ENCODE measurements around the gene COL4A3. TPM values are rescaled to one million over a fixed set of nuclear protein-coding genes. Genes with fewer than 3 reads are reported as not detected.

Gene COL4A3
- total RNA-seq, 1 experiment from 2014 or later = 0.12 TPM

DNA sequence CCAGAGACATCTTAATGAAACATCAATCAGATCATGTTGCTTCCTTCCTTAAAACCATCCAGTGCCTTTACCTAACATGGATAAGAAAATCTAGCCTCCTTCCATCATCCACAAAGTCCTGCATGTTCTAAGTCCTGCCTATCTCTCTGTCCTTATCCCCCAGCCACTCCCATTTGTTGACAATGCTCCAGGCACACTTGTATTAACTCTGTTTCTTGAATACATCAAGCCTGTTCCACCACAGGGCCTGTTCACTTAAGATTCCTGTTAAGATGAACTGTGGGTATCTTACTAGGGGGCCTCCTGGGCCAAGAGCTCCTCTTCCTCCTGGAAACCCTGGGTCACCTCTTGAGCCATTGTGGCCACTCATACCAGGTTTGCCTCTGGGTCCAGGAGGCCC lies 46.1 kb upstream of the COL4A3 start:
- no peak for DNase-seq (ENCODE audit: unreplicated experiment)
- no peak overlapping the region for H3K4me3 Mint-ChIP-seq (ENCODE audit: unreplicated experiment)
- CTCF ChIA-PET = interaction anchor here (0.5 kb wide), 1 partner anchor 1640 kb away, joined by 3 read pairs; no protein-coding TSS in a partner anchor
- peaks cover 12% of the 10 kb centered on the region for H3K27me3 Mint-ChIP-seq (ENCODE audit: insufficient read depth, unreplicated experiment)
- H3K27ac Mint-ChIP-seq (ENCODE audit: low read depth, unreplicated experiment) = no peak overlapping the region
- H3K4me1 Mint-ChIP-seq (ENCODE audit: insufficient read depth, unreplicated experiment) = no peaks in the 10 kb centered on the region
- intact Hi-C loops (cut with micrococcal nuclease) = no loop called here
- POLR2A ChIA-PET = no interaction called here
- BruUV-seq (replicated peaks) = no TSS peak
- TF ChIP-seq, protein P1, sequence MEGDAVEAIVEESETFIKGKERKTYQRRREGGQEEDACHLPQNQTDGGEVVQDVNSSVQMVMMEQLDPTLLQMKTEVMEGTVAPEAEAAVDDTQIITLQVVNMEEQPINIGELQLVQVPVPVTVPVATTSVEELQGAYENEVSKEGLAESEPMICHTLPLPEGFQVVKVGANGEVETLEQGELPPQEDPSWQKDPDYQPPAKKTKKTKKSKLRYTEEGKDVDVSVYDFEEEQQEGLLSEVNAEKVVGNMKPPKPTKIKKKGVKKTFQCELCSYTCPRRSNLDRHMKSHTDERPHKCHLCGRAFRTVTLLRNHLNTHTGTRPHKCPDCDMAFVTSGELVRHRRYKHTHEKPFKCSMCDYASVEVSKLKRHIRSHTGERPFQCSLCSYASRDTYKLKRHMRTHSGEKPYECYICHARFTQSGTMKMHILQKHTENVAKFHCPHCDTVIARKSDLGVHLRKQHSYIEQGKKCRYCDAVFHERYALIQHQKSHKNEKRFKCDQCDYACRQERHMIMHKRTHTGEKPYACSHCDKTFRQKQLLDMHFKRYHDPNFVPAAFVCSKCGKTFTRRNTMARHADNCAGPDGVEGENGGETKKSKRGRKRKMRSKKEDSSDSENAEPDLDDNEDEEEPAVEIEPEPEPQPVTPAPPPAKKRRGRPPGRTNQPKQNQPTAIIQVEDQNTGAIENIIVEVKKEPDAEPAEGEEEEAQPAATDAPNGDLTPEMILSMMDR (IDR thresholded peaks at IDR 0.05; ENCODE audit: unreplicated experiment) = no peak
- H3K36me3 Mint-ChIP-seq (ENCODE audit: insufficient read depth, unreplicated experiment) = no peaks in the 10 kb centered on the region
- no peaks in the 10 kb centered on the region for H3K9me3 Mint-ChIP-seq (ENCODE audit: unreplicated experiment)

DNA sequence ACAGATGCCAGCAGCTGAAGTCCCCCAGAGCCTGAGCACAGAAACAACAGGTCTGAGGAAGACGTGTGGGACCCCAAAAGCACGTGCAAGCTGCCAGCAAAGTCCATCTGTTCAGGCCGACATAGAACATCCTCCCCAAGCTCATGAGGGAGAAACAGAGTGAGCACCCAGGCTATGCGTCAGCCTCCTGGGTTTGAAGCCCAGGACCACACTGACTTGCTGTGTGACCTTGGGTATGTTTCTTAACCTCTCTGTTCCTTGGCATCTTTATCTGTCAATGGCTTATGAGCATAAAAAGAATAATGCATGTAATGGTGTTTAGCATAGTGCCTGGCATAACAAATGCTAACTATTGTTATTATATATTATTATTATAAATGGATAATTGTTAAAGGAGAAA lies 40.7 kb upstream of the COL4A3 start:
- Mint-ChIP-seq H3K9me3 (ENCODE audit: unreplicated experiment) (no peaks in the 10 kb centered on the region), H3K36me3 (ENCODE audit: insufficient read depth, unreplicated experiment) (peaks cover 5% of the 10 kb centered on the region), H3K4me3 (ENCODE audit: unreplicated experiment) (no peak overlapping the region), H3K27me3 (ENCODE audit: insufficient read depth, unreplicated experiment) (peaks cover 18% of the 10 kb centered on the region), H3K4me1 (ENCODE audit: insufficient read depth, unreplicated experiment) (no peaks in the 10 kb centered on the region), H3K27ac (ENCODE audit: low read depth, unreplicated experiment) (no peak overlapping the region)
- BruUV-seq (replicated peaks) = no TSS peak
- intact Hi-C loops (cut with micrococcal nuclease) = loop anchor here (10.0 kb wide), 1 partner anchor 281 kb away; no protein-coding TSS in a partner anchor
- TF ChIP-seq, protein P1 (IDR thresholded peaks at IDR 0.05; ENCODE audit: unreplicated experiment) = no peak
- POLR2A ChIA-PET = interaction anchor here (1.1 kb wide), 1 partner anchor 107 kb away, joined by 3 read pairs; no protein-coding TSS in a partner anchor
- CTCF ChIA-PET = interaction anchor here (1.0 kb wide), 1 partner anchor 115 kb away, joined by 3 read pairs; no protein-coding TSS in a partner anchor
- no peak for DNase-seq (ENCODE audit: unreplicated experiment)

GRCh38 chr2:227124811-227125210 lies 39.6 kb upstream of the COL4A3 start:
- Mint-ChIP-seq H3K4me3 (ENCODE audit: unreplicated experiment) (no peak overlapping the region), H3K9me3 (ENCODE audit: unreplicated experiment) (no peaks in the 10 kb centered on the region), H3K36me3 (ENCODE audit: insufficient read depth, unreplicated experiment) (peaks cover 5% of the 10 kb centered on the region), H3K27me3 (ENCODE audit: insufficient read depth, unreplicated experiment) (peaks cover 25% of the 10 kb centered on the region), H3K27ac (ENCODE audit: low read depth, unreplicated experiment) (no peak overlapping the region), H3K4me1 (ENCODE audit: insufficient read depth, unreplicated experiment) (peaks cover 2% of the 10 kb centered on the region)
- BruUV-seq (replicated peaks) = no TSS peak
- intact Hi-C loops (cut with micrococcal nuclease) = loop anchor here (10.0 kb wide), 1 partner anchor 280 kb away; no protein-coding TSS in a partner anchor
- POLR2A ChIA-PET = interaction anchor here (1.1 kb wide), 1 partner anchor 106 kb away, joined by 3 read pairs; no protein-coding TSS in a partner anchor
- TF ChIP-seq, protein P1 (IDR thresholded peaks at IDR 0.05; ENCODE audit: unreplicated experiment) = no peak
- CTCF ChIA-PET = interaction anchor here (0.6 to 0.7 kb wide), 3 partner anchors 8 to 180 kb away, joined by 3 to 4 read pairs (median 4); no protein-coding TSS in a partner anchor
- DNase-seq (ENCODE audit: unreplicated experiment) = no peak

DNA sequence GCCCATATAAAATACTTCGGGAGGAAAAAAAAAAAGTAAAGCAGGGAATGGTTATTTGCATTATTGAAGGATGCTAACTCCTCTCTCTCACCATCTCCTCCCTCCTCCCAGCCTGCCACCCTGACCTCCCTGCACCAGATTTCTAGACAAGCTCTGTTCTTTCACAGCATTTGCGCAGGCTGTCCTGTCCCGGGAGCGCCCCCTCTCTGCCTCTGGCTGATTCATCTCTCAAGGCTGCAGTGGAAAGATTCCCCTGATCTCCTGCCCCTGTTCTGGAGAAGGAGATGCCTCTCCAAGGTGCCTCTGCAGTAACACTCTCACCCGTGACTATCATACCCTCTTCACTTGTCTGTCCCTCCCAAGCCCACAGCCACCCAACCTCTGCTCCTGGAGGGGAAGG lies 38.9 kb upstream of the COL4A3 start:
- no peak overlapping the region for H3K4me3 Mint-ChIP-seq (ENCODE audit: unreplicated experiment)
- H3K36me3 Mint-ChIP-seq (ENCODE audit: insufficient read depth, unreplicated experiment) = peaks cover 5% of the 10 kb centered on the region
- H3K9me3 Mint-ChIP-seq (ENCODE audit: unreplicated experiment) = no peaks in the 10 kb centered on the region
- TF ChIP-seq, protein P1 (IDR thresholded peaks at IDR 0.05; ENCODE audit: unreplicated experiment) = no peak
- POLR2A ChIA-PET = no interaction called here
- no TSS peak for BruUV-seq (replicated peaks)
- CTCF ChIA-PET = interaction anchor here (0.6 kb wide), 2 partner anchors 71 to 179 kb away, joined by 4 read pairs; no protein-coding TSS in a partner anchor
- intact Hi-C loops (cut with micrococcal nuclease) = loop anchor here (10.0 kb wide), 1 partner anchor 279 kb away; no protein-coding TSS in a partner anchor
- H3K4me1 Mint-ChIP-seq (ENCODE audit: insufficient read depth, unreplicated experiment) = peaks cover 5% of the 10 kb centered on the region
- no peak overlapping the region for H3K27ac Mint-ChIP-seq (ENCODE audit: low read depth, unreplicated experiment)
- peaks cover 25% of the 10 kb centered on the region for H3K27me3 Mint-ChIP-seq (ENCODE audit: insufficient read depth, unreplicated experiment)
- no peak for DNase-seq (ENCODE audit: unreplicated experiment)

Data from MCF 10A (cell line).